GM18499 (cell line): ENCODE data around the gene TSEN2.
"Not testable (repeated sequence)": the region's sequence is repeated elsewhere in the genome, so short reads cannot be mapped to it uniquely, and the experiment has no call there.

Source experiments
- ATAC-seq: cut with Tn5 transposase; IDR thresholded peaks from one replicate; pipeline ENCODE4 v1.9.1; 2021; ENCODE audit warnings: moderate number of reproducible peaks; ENCODE audit not compliant: insufficient read depth, unreplicated experiment

TSEN2 gene

DNA sequence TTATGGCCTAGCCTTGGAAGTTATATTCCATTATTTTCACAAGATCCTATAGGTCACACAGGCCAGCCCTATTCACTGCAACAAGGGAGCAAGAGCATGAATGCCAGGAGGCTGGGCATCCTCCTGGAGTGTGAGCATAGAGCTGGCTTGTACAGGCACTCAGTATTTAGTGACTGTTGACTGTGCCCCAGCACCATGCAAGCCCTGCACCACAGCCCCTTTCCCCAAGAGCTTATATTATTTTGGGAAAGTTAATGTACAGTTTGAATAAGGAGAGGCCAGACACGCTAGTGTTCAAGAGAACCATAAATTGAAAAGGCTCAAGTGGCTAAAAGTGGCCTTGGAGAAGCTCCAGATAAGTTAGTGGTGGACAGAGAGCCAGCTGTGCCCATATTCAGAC lies 32.3 kb upstream of the TSEN2 start:
- ATAC-seq, result no peak

DNA sequence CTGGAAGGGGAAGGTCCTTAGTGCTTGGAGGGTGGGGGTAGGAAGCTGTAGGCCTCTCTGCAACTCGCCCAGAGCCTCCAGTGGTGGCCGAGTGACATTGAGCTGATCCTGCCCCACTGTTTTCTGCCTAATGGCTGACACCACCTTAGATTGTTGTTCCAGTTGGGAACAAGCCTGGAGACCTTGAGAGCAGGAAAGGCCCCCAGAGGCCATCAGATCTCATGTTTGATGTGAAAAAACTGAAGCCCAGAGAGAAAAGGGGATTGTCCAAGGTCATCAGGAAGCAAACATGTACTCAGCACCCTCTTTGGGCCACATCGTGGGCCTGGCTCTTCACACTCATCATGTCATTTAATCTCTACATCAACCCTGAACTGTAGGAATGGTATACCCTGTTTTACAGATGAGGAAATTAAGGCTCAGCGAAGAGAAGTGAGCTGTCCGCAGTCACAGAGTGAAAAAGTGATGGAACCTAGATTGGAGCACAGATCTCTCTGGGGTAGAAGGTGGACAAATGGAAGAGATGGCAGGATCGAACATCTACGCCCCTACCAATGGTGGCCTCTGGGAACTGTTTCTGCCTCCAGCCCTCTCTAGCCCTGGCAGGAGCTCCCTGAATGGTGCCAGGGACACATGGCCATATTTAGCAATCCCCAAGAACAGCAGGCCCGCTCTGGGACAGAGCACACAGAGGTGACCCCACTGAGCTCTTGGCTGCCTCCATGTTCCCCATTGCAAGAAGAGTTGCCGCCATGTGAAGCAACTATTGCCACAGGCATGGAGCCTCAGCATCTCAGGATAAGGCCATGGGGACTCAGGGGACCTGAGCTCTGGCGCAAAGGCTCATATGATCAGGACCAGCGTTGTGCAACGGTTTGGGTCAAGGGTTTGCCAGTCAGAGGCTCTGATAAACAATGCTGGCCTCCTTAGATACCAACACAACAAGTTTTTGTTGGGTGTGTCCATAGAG lies 31.6 kb upstream of the TSEN2 start:
- no peak for ATAC-seq

DNA sequence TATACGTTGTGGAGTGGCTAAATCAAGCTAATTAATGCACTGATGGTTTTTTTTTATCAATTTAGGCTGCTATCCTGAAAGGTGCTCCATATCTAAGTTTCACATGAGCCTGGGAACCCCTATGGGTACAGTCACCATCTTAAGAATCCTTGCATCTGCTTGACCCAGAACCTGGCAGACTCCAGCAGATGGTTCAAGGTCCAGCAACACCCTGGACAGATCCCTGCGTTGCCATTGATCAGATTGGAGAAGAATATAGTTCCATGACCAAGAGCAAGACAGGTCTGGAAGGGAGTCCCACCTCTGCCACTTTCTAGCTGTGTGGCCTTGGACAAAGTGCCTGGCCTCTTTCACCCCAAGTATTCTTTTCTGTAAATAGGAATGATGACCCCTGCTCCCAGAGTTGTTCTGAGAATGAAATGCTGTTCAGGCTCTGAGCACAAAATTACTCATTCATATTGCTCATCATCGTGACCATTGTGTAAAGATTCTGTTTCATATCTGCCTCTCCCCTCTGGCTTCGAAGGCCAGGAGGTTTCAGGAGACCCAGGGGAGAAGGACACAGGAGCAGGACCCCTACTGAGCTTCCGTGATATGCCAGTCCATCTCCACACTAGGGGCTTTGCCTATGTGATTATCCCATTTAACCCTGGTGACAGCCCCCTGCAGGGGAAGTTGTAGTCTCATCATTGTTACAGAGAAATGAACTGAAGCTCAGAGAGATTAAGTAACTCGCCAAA lies 30.0 kb upstream of the TSEN2 start:
- no peak for ATAC-seq

DNA sequence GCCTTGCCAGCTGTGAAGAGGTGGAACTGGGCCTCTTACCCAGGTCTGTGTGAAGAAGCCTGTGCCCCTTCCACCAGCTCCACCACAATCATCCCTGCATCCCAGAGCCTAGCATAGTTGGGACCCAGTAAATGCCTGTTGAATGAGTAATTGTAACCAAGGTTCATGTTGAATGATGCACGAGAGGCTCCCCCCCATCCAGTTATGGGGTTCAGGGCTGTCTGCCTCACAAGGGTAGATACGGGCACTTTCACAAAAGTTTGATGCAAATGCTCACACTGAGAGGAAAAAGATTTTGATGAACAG lies 29.5 kb upstream of the TSEN2 start:
- ATAC-seq, result no peak

DNA sequence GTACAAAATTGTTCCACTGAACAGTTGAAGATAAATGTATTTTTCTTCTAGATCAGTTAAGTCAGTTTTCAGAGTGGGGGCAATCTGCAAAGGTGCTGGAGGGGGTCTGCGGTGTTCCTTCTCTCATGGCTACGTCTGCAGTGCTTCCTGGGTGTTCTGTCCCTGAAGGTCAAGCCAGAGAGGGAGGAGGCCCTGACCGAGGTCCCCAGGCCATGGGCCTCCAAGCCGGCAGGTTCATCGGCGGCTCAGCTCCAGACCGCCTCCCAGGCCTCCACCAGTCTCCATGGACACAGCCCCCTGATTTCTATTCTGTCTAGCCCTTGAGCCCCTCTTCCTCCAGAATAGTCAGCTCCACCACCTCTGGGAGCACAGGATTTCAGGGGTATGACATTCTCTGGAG lies 28.5 kb upstream of the TSEN2 start:
- no peak for ATAC-seq

DNA sequence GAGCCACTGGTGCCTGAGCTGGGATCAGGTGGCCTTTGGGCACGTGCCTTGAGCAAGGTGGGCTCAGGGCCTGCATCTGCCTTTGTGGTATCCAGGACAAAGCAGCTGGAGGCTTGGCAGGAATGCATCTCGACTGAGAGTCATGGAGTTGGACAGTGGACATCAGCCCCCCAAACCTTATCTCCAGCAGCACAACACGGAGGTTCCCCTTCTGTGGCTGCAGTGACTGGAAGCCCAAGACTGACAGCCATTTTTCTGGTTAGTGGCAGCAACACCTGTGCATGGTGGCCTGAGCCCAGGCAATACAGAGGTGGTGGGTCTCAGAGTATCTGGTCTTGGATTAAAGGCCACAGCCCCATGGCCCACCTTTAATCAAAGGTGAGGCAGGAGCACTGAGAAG lies 27.8 kb upstream of the TSEN2 start:
- ATAC-seq, result no peak

DNA sequence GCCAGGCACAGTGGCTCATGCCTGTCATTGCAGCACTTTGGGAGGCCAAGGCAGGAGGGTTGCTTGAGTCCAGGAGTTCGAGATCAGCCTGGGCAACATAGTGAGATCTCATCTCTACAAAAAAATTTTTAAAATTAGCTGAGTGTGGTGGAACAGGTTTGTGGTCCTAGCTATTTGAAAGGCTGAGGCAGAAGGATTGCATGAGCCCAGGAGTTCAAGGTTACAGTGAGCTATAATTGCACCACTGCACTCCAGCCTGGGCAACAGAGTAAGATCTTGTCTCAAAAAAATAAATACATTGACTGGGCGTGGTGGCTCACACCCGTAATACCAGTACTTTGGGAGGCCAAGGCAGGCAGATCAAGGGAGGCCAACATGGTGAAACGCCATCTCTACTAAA lies 26.9 kb upstream of the TSEN2 start:
- ATAC-seq, result not testable (repeated sequence)

DNA sequence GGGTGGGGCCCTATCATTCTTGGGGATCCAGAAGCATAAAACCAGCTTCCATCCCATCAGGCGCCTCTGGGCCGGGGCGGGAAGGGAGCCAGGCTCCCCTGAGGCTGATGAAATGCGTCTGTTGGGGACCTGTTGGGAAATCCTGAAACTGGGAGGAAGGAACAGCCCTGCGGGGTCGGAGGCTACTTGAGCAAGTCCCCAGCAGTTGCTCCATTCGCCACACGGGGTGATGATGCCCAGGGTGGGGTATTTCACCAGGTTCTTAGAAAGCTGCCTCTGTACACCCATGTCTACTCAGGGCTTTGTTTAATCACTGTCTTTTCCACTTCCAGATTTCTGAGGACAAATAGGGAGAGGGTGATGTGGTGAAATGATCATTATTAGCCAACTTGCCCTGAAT lies 25.4 kb upstream of the TSEN2 start:
- no peak for ATAC-seq

DNA sequence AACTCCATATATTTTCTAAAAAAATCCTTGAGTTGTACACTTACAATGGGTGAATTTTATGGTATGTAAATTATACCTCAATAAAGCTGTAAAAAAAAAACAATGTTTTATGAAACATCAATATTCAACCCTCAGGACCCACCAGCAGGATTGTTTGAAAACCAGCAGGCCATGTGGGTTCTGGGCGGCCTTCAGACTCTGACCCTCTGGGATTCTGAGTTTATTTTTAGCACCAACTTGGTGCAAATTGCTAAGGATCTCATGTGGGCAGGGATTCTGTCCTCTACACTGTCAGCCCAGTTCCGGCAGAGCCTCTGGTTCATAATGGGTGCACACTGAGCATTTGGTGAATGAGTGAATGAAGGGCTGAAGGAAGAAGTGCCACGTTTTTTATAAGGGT lies 24.2 kb upstream of the TSEN2 start:
- no peak for ATAC-seq

DNA sequence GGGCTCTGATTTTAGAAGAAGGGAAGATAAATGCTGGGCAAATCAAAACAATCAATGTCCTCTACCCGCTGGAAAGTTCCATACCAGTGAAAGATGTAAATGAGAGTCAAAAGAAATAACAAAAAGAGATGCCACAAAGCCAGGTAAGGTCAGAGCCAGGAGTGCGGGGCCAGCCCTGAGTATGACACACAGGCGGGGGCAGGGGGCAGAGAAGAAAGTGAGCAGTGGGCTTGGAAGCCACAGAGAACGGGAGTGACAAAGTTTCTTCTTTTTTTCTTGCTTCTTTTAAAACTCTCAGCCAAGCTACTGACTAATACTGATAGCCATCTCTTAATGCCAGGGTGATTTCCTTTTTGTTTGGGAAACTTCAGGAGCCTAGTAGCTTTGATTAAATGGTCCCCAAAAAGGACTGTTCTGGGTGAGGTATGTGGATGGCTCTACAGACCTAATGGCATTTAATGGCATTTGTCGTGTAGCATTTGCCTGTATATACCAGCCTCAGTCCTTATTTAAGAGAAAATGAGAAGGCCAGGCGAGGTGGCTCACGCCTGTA lies 23.1 kb upstream of the TSEN2 start:
- no peak for ATAC-seq

DNA sequence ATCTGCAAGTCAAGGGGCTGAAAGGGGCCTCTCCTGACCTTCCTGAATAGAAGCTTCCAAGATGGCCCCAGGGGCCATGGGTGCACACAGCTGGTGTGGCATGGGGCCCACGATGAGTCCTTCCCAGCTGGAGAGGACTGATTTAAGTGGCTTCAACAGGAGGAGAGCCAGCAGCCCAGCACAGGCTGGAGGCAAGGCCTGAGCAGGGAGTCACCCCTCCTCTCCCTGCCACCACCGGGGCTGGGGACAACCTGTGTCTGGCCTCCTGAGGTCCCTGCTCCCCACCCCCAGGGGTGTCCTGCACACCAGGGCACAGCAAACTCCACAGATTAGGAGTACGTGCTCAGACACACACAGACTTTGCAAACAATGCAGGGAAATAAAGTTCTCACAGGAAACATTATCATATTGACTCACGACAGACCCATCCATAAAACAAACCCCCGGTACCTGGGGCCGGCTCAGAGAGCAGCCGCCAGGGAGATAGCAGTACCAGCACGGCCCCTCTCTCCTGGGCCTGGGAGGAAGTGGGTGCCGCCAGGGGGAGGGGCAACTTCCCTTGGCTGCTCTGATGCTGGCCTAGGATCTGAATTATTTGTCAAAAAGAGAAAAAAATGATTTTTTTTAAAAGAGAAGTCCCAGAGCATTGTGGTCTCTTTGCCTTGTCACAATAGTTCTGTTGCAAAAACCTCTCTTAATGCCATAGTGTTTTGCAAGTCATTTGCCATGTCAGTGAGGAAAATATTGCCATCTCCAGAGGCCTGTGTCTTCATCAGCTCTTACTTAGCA lies 21.9 kb upstream of the TSEN2 start:
- ATAC-seq, result no peak

DNA sequence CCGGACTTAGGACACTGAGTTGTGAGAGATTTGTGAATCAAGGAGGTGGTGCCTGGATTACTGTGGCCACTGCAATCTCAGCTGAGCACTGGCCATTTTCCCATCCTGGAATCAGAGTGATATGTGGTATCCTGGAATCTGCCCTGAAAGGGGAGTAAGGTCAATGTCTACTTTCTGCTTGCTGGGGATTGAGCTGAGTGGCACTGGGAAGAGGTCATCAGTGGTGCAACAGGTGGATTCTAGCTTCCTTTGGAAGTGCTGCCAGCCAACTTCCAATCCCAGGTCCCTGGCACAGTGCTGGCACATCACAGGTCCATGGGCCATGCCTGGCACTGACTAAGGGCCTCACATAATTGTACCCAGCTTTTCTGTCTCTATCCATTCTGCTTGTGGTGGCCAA lies 20.6 kb upstream of the TSEN2 start:
- ATAC-seq, result no peak

DNA sequence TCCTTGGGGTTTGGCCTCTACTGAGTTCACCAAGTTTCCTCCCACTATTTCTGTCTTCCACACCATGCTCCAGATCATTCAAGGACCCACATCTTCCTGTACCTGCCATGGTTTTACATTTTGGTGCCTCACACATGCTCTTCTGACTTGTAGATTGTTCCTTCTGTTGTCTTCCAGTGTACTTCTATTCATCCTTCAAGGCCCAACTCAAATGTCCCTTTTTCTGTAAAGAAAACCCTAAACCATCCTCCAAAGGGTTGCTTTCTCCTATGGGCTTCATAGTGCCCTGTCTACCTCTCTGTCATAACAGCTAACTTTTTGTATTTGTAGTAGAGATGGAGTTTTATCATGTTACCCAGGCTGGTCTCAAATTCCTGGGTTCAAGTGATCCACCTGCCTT lies 20.1 kb upstream of the TSEN2 start:
- ATAC-seq, result no peak

DNA sequence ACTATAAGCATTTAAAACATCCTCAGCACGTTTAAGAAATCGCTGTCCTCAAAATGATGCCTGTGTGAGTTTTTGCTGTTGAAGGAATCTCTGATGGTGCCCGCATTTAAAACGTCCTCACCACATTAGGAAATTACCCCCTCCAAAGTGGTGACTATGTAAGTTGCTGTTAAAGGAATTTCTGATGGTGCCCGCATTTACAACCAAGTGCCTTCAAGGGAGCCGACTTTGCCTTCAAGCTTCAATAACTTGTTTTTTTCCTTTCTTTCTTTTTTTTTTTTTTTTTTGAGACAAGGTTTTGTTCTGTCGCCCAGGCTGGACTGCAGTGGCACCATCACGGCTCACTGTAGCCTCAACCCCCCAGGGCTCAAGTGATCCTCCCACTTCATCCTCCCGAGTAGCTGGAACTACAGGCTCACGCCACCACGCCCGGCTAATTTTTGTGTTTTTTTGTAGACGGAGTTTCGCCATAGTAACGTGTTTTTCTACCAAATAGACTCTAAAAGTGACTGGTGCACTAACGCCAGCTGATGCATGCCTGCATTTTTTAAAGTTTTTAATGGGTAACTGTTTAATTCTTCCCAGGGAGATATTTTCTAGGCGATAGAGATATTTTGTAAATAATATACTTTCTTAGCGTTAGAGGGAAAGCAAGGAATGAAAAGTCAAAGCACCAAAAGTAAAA lies 19.0 kb upstream of the TSEN2 start:
- ATAC-seq, result no peak

DNA sequence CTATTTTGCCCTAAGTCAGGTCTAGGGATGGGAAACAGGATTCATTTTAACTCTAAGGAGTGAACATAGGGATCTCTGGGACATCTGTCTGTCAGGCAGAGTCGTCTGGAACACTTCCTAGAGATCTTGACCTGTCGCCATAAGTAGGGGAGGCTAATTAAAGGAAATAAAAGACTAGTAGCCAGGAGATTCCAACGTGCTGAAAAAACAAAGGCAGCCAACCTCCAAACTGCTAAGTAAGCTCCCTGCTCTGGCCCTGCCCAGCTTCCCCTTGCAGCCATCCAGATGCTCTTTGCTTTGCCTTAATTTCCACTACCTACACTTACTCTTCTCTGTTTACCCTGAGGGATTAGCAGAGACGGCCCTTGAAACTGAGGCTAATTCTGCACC lies 18.4 kb upstream of the TSEN2 start:
- no peak for ATAC-seq

DNA sequence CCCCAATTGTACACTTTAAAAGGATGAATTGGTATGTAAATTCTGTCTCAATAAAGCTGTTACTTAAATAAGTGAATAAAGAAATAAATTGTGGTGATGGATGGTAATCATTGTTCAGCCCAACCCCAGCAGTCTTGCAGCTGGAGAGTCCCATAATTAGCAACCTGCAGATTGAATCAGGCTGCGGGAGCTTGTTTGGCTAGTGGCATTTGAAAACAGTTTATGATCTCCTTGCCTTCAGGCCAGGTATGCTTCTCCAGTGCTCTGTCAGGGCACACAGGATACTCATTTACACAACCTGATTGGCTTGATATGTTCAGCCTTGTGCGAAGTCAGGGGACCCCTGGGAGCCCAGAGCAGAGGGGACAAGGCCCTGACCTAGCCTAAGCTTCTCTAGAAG lies 16.5 kb upstream of the TSEN2 start:
- no peak for ATAC-seq

DNA sequence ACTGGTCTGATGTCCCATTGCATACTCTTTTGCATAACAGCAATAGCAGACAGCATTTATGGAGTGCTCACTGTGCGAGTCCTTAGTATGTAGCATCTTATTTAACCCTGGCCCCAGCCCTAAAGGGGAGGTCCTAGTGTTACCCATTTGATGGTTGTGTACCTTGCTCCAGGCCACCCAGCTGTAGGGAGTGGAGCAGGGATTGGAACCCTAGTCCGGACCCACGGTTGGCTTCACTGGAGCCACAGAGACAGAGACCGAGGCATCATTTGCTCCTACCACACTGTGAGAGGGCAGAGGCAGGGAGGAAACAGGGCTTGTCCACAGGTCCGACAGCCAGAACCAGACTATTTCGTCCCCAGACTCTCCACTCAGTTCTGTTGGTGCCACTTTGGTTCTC lies 16.0 kb upstream of the TSEN2 start:
- no peak for ATAC-seq

DNA sequence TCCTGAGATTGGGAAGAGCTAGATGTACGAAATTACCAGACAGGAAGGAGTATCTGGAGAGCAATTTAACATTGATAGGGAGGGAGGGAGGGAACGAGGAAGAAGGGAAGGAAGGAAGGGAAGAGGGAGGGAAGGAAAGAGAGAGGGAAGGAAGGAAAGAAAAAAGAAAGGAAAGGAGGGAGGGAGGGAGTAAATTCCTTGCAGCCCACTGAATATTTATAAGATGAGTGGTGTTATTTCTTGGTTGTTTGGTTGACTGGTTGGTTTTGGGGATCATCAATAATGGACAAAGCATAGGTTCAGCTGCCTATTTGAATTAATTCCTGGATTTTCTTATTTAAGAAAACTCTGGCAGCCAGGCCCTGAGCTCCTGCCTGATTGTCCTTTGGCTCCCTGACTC lies 15.5 kb upstream of the TSEN2 start:
- no peak for ATAC-seq

DNA sequence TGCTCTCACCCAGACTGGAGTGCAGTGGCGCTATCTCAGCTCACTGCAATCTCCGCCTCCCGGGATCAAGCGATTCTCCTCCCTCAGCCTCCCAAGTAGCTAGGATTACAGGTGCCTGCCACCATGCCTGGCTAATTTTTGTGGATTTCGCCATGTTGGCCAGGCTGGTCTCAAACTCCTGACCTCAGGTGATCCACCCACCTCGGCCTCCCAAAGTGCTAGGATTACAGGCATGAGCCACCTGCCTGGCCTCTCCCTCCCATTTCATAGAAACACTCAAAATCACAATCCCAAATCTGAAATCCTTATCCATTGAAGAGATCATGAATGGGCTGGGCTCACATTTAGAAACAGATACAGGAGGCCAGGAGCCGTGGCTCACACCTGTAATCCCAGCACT lies 15.1 kb upstream of the TSEN2 start:
- ATAC-seq, result not testable (repeated sequence)

DNA sequence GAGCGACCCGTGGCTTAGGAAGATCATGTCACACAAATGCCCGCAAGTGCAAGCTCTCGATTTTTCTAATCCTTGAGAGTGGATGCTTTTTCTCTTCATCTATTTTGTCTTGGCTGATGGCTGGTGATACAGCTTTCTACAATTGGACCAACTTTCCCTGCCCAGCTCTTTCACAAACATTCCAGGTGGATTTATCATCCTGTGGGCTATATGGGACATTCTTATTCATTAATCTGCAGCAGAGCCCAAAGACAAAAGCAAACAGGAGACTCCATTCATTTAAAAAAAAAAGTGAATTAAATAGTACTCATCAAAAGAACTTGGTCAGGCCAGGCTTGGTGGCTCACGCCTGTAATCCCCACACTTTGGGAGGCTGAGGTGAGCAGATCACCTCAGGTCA lies 14.2 kb upstream of the TSEN2 start:
- ATAC-seq, result no peak
